GM19452 (cell line): Measurements from ENCODE around the gene SLC25A45.
"Not testable (repeated sequence)": the region's sequence is repeated elsewhere in the genome, so short reads cannot be mapped to it uniquely, and the experiment has no call there.

Experiments used
- ATAC-seq: cut with Tn5 transposase; IDR thresholded peaks from one replicate; pipeline ENCODE4 v1.9.1; 2021; ENCODE audit not compliant: unreplicated experiment

The SLC25A45 gene

GRCh38 chr11:65421794-65422632 lies 39.6 kb upstream of the SLC25A45 start:
- ATAC-seq: no peak

GRCh38 chr11:65420979-65421793 lies 38.7 kb upstream of the SLC25A45 start:
- peak; percentile 21 for ATAC-seq

GRCh38 chr11:65420506-65420905 lies 38.1 kb upstream of the SLC25A45 start:
- ATAC-seq: no peak

GRCh38 chr11:65419772-65420481 lies 37.5 kb upstream of the SLC25A45 start:
- no peak for ATAC-seq

GRCh38 chr11:65419460-65419771 lies 37.0 kb upstream of the SLC25A45 start:
- no peak for ATAC-seq

- ATAC-seq: peak; percentile 31
These were observed 36.4 kb upstream of the SLC25A45 start for GRCh38 chr11:65418681-65419459.

- no peak for ATAC-seq
These were observed 35.9 kb upstream of the SLC25A45 start for GRCh38 chr11:65418431-65418680.

GRCh38 chr11:65417702-65418430 lies 35.4 kb upstream of the SLC25A45 start:
- no peak for ATAC-seq

- no peak for ATAC-seq
These were observed 34.6 kb upstream of the SLC25A45 start for GRCh38 chr11:65416841-65417701.

GRCh38 chr11:65416341-65416824 lies 33.9 kb upstream of the SLC25A45 start:
- peak; percentile 25 for ATAC-seq

GRCh38 chr11:65415499-65416340 lies 33.3 kb upstream of the SLC25A45 start:
- ATAC-seq: no peak

GRCh38 chr11:65414776-65415498 lies 32.5 kb upstream of the SLC25A45 start:
- no peak for ATAC-seq

- ATAC-seq: not testable (repeated sequence)
These were observed 30.7 kb upstream of the SLC25A45 start for GRCh38 chr11:65413077-65413664.

GRCh38 chr11:65412271-65413076 lies 30.0 kb upstream of the SLC25A45 start:
- no peak for ATAC-seq

- no peak for ATAC-seq
These were observed 29.2 kb upstream of the SLC25A45 start for GRCh38 chr11:65411681-65412070.

- no peak for ATAC-seq
These were observed 28.7 kb upstream of the SLC25A45 start for GRCh38 chr11:65410936-65411680.
